HG02981 (cell line): Measurements from ENCODE around the gene TJP1.
"Not testable (repeated sequence)": the region's sequence is repeated elsewhere in the genome, so short reads cannot be mapped to it uniquely, and the experiment has no call there.

ENCODE experiments used
- ATAC-seq: cut with Tn5 transposase; IDR thresholded peaks from one replicate; pipeline ENCODE4 v1.9.1; 2021; ENCODE audit warnings: mild to moderate bottlenecking, moderate library complexity; ENCODE audit not compliant: unreplicated experiment

TJP1 gene

GRCh38 chr15:29670266-29670665 lies 152.0 kb downstream of the TJP1 start:
- ATAC-seq, result no peak

- ATAC-seq, result no peak
These were observed 152.4 kb downstream of the TJP1 start for GRCh38 chr15:29669823-29670222.

- no peak for ATAC-seq
These were observed 154.1 kb downstream of the TJP1 start for GRCh38 chr15:29668120-29668602.

- ATAC-seq, result no peak
These were observed 156.0 kb downstream of the TJP1 start for GRCh38 chr15:29666241-29666640.

GRCh38 chr15:29665444-29666003 lies 156.7 kb downstream of the TJP1 start:
- no peak for ATAC-seq

GRCh38 chr15:29664406-29664805 lies 157.9 kb downstream of the TJP1 start:
- no peak for ATAC-seq

- not testable (repeated sequence) for ATAC-seq
These were observed 164.8 kb downstream of the TJP1 start for GRCh38 chr15:29657476-29657817.

GRCh38 chr15:29656636-29657475 lies 165.4 kb downstream of the TJP1 start:
- ATAC-seq, result no peak

- ATAC-seq, result no peak
These were observed 169.7 kb downstream of the TJP1 start for GRCh38 chr15:29652595-29652994.

GRCh38 chr15:29651476-29652233 lies 170.6 kb downstream of the TJP1 start:
- no peak for ATAC-seq
